HEK293 (cell line): ENCODE results near the gene TCF12.

Source experiments
- CTCF ChIA-PET: fragments of 350-600 bp; formaldehyde crosslinking; extraction: SDS; loops from one replicate; lab custom pipeline; 2021; ENCODE audit warnings: antibody characterized with exemption; lab: Yijun Ruan, JAX
- POLR2A ChIA-PET: fragments of 300-600 bp; formaldehyde crosslinking; extraction: SDS; loops from one replicate; lab custom pipeline; 2020; ENCODE audit warnings: antibody characterized with exemption, inconsistent platforms; lab: Yijun Ruan, JAX
- H3K27ac ChIP-seq: fragments of 200-500 bp; sonication (Bioruptor generic); 2 replicates; pipeline ENCODE4 v1.5.1; 2014; ENCODE audit warnings: low read depth, low read length, control low read depth, inconsistent platforms; ENCODE audit errors: extremely low read depth
- H3K36me3 ChIP-seq, 2 experiments: fragments of 200-500 bp in 1 of 2; sonication (Bioruptor generic) in 1 of 2; 1 replicate in 1 of 2; 2 replicates in 1 of 2; pipeline ENCODE4 v1.5.1; 2014 to 2017; ENCODE audit warnings: inconsistent platforms in 2 of 2, low read length in 2 of 2; ENCODE audit not compliant: control insufficient read depth in 2 of 2, insufficient read depth in 1 of 2
- H3K4me1 ChIP-seq: fragments of 200-500 bp; sonication (Bioruptor generic); 2 replicates; pipeline ENCODE4 v1.5.1; 2014; ENCODE audit warnings: mild to moderate bottlenecking, low read length, inconsistent platforms; ENCODE audit not compliant: control insufficient read depth, insufficient read depth
- H3K4me3 ChIP-seq: 2 replicates; pipeline ENCODE4 v1.5.1; 2011; ENCODE audit warnings: low read depth, mild to moderate bottlenecking, control low read depth, low read length, moderate library complexity
- H3K9me3 ChIP-seq: fragments of 200-500 bp; sonication (Bioruptor generic); 2 replicates; pipeline ENCODE4 v1.5.1; 2014; ENCODE audit warnings: low read depth, low read length, inconsistent platforms; ENCODE audit not compliant: control insufficient read depth, insufficient read depth
- BCL11A ChIP-seq: fragments of 450-650 bp; formaldehyde crosslinking; IDR thresholded peaks from 2 replicates; pipeline ENCODE4 v1.5.1; 2016; ENCODE audit warnings: low read depth, missing biosample characterization, missing genetic modification characterization
- ELK4 ChIP-seq: IDR thresholded peaks from 2 replicates; pipeline ENCODE4 v1.6.1; 2011; ENCODE audit warnings: mild to moderate bottlenecking, low read depth, low read length, borderline replicate concordance
- TCF7L2 ChIP-seq: IDR thresholded peaks from 2 replicates; pipeline ENCODE4 v1.6.1; 2011; ENCODE audit warnings: low read depth, mild to moderate bottlenecking, inconsistent platforms, low read length, moderate library complexity, borderline replicate concordance
- YY1 ChIP-seq: fragments of 450-650 bp; formaldehyde crosslinking; IDR thresholded peaks from 2 replicates; pipeline ENCODE4 v1.5.1; 2018; ENCODE audit warnings: missing biosample characterization, missing genetic modification characterization
- ZBTB26 ChIP-seq: fragments of 450-650 bp; formaldehyde crosslinking; optimal IDR thresholded peaks from 2 replicates; pipeline ENCODE3; 2016; ENCODE audit warnings: missing biosample characterization, mild to moderate bottlenecking, missing genetic modification characterization
- ZEB2 ChIP-seq: fragments of 450-650 bp; formaldehyde crosslinking; IDR thresholded peaks from 2 replicates; pipeline ENCODE4 v1.5.1; 2016; ENCODE audit warnings: missing biosample characterization, missing genetic modification characterization
- ZFP3 ChIP-seq: fragments of 450-650 bp; formaldehyde crosslinking; IDR thresholded peaks from 2 replicates; pipeline ENCODE4 v1.5.1; 2016; ENCODE audit warnings: low read depth, missing biosample characterization, missing genetic modification characterization
- ZFP37 ChIP-seq: fragments of 450-650 bp; formaldehyde crosslinking; IDR thresholded peaks from 2 replicates; pipeline ENCODE4 v1.5.1; 2016; ENCODE audit warnings: missing biosample characterization, missing genetic modification characterization
- ZNF112 ChIP-seq: fragments of 450-650 bp; formaldehyde crosslinking; IDR thresholded peaks from 2 replicates; pipeline ENCODE4 v1.5.0; 2017; ENCODE audit warnings: missing biosample characterization, missing genetic modification characterization
- ZNF121 ChIP-seq: fragments of 450-650 bp; formaldehyde crosslinking; IDR thresholded peaks from 2 replicates; pipeline ENCODE4 v1.5.1; 2016; ENCODE audit warnings: missing biosample characterization, missing genetic modification characterization
- ZNF133 ChIP-seq: fragments of 450-650 bp; formaldehyde crosslinking; IDR thresholded peaks from 2 replicates; pipeline ENCODE4 v1.5.1; 2016; ENCODE audit warnings: missing biosample characterization, missing genetic modification characterization
- ZNF138 ChIP-seq: fragments of 450-650 bp; formaldehyde crosslinking; IDR thresholded peaks from 2 replicates; pipeline ENCODE4 v1.5.1; 2016; ENCODE audit warnings: missing biosample characterization, missing genetic modification characterization, borderline replicate concordance
- ZNF140 ChIP-seq: fragments of 450-650 bp; formaldehyde crosslinking; IDR thresholded peaks from 2 replicates; pipeline ENCODE4 v1.5.1; 2016; ENCODE audit warnings: missing biosample characterization, missing genetic modification characterization
- ZNF155 ChIP-seq: fragments of 450-650 bp; formaldehyde crosslinking; IDR thresholded peaks from 2 replicates; pipeline ENCODE4 v1.5.1; 2016; ENCODE audit warnings: missing biosample characterization, missing genetic modification characterization
- ZNF2 ChIP-seq: fragments of 450-650 bp; formaldehyde crosslinking; IDR thresholded peaks from 2 replicates; pipeline ENCODE4 v1.5.1; 2016; ENCODE audit warnings: missing biosample characterization, missing genetic modification characterization
- ZNF211 ChIP-seq: fragments of 450-650 bp; formaldehyde crosslinking; IDR thresholded peaks from 2 replicates; pipeline ENCODE4 v1.5.1; 2016; ENCODE audit warnings: low read depth, missing biosample characterization, missing genetic modification characterization
- ZNF223 ChIP-seq: fragments of 450-650 bp; formaldehyde crosslinking; IDR thresholded peaks from 2 replicates; pipeline ENCODE4 v1.5.1; 2016; ENCODE audit warnings: missing biosample characterization, missing genetic modification characterization
- ZNF23 ChIP-seq: fragments of 450-650 bp; formaldehyde crosslinking; IDR thresholded peaks from 2 replicates; pipeline ENCODE4 v1.5.1; 2016; ENCODE audit warnings: missing biosample characterization, missing genetic modification characterization, borderline replicate concordance
- ZNF280D ChIP-seq: fragments of 450-650 bp; formaldehyde crosslinking; IDR thresholded peaks from 2 replicates; pipeline ENCODE4 v1.5.1; 2016; ENCODE audit warnings: missing biosample characterization, missing genetic modification characterization
- ZNF341 ChIP-seq: fragments of 450-650 bp; formaldehyde crosslinking; IDR thresholded peaks from 2 replicates; pipeline ENCODE4; 2016; ENCODE audit warnings: low read depth, missing biosample characterization, missing genetic modification characterization
- ZNF416 ChIP-seq: fragments of 450-650 bp; formaldehyde crosslinking; IDR thresholded peaks from 2 replicates; pipeline ENCODE4 v1.5.1; 2016; ENCODE audit warnings: missing biosample characterization, missing genetic modification characterization
- ZNF513 ChIP-seq: fragments of 450-650 bp; IDR thresholded peaks from 2 replicates; pipeline ENCODE4 v1.5.1; 2018; ENCODE audit warnings: missing biosample characterization, missing genetic modification characterization
- ZNF529 ChIP-seq: fragments of 450-650 bp; formaldehyde crosslinking; IDR thresholded peaks from 2 replicates; pipeline ENCODE4 v1.5.1; 2017; ENCODE audit warnings: missing genetic modification characterization, missing biosample characterization; ENCODE audit not compliant: insufficient replicate concordance
- ZNF555 ChIP-seq: fragments of 450-650 bp; formaldehyde crosslinking; conservative IDR thresholded peaks from 2 replicates; pipeline ENCODE4 v1.5.1; 2017; ENCODE audit warnings: missing biosample characterization, mild to moderate bottlenecking, missing genetic modification characterization, inconsistent platforms
- ZNF558 ChIP-seq: fragments of 450-650 bp; formaldehyde crosslinking; IDR thresholded peaks from 2 replicates; pipeline ENCODE4 v1.5.1; 2016; ENCODE audit warnings: missing biosample characterization, missing genetic modification characterization
- ZNF677 ChIP-seq: fragments of 450-650 bp; IDR thresholded peaks from 2 replicates; pipeline ENCODE4 v1.5.0; 2018; ENCODE audit warnings: missing biosample characterization, mild to moderate bottlenecking, missing genetic modification characterization, moderate library complexity
- ZNF792 ChIP-seq: fragments of 450-650 bp; formaldehyde crosslinking; IDR thresholded peaks from 2 replicates; pipeline ENCODE4 v1.5.1; 2016; ENCODE audit warnings: missing biosample characterization, missing genetic modification characterization
- ZSCAN23 ChIP-seq: fragments of 450-650 bp; formaldehyde crosslinking; IDR thresholded peaks from 2 replicates; pipeline ENCODE4 v1.5.1; 2016; ENCODE audit warnings: missing biosample characterization, missing genetic modification characterization

The TCF12 gene

GRCh38 chr15:57288926-57289580 is 370.6 kb downstream of the TCF12 start:
- CTCF ChIA-PET = interaction anchor here (0.6 to 1.2 kb wide), 2 partner anchors 17 to 79 kb away, joined by 3 read pairs; no protein-coding TSS in a partner anchor
- peaks cover 0 to 15% of the 10 kb centered on the region in 2 experiments; a peak in 1 of 3 replicates for H3K36me3 ChIP-seq
- POLR2A ChIA-PET = no interaction called here
- no peak for TF ChIP-seq YY1
- TF ChIP-seq ZNF155 (tag by site-specific recombination) = no peak
- no peak for TF ChIP-seq ZFP37 (tag by site-specific recombination)
- TF ChIP-seq TCF7L2 = no peak
- no peak for TF ChIP-seq ZNF677
- no peak for TF ChIP-seq ZNF133 (tag by site-specific recombination)
- no peak for TF ChIP-seq ZNF529
- no peak for TF ChIP-seq ZNF416 (tag by site-specific recombination)
- no peak for TF ChIP-seq ZNF223 (tag by site-specific recombination)
- no peak for TF ChIP-seq ELK4
- TF ChIP-seq ZNF211 (tag by site-specific recombination) = no peak
- H3K4me1 ChIP-seq = no peaks in the 10 kb centered on the region
- H3K9me3 ChIP-seq = no peaks in the 10 kb centered on the region
- no peak overlapping the region for H3K4me3 ChIP-seq
- no peak overlapping the region for H3K27ac ChIP-seq

GRCh38 chr15:57290187-57290586 is 371.7 kb downstream of the TCF12 start:
- CTCF ChIA-PET = interaction anchor here (1.2 kb wide), 1 partner anchor 143 kb away, joined by 3 read pairs; no protein-coding TSS in a partner anchor
- POLR2A ChIA-PET = interaction anchor here (0.6 kb wide), 1 partner anchor 88 kb away, joined by 4 read pairs; no protein-coding TSS in a partner anchor
- H3K27ac ChIP-seq = no peak overlapping the region
- no peak overlapping the region for H3K4me3 ChIP-seq
- TF ChIP-seq ZNF140 (no peak), ZNF23 (tag by site-specific recombination) (no peak), ZFP3 (tag by site-specific recombination) (no peak), ZNF138 (tag by site-specific recombination) (no peak), ZNF555 (no peak), ZSCAN23 (tag by site-specific recombination) (no peak), ZNF121 (no peak), ZNF792 (tag by site-specific recombination) (no peak), ZEB2 (tag by site-specific recombination) (no peak), ZNF558 (no peak), ZNF2 (no peak), BCL11A (no peak)
- H3K4me1 ChIP-seq = no peaks in the 10 kb centered on the region
- no peaks in the 10 kb centered on the region for H3K9me3 ChIP-seq
- H3K36me3 ChIP-seq = peaks cover 0 to 15% of the 10 kb centered on the region in 2 experiments; a peak in 1 of 3 replicates

GRCh38 chr15:57290826-57291225 is 372.4 kb downstream of the TCF12 start:
- H3K4me3 ChIP-seq = no peak overlapping the region
- CTCF ChIA-PET = interaction anchor here (1.2 kb wide), 1 partner anchor 144 kb away, joined by 3 read pairs; no protein-coding TSS in a partner anchor
- H3K36me3 ChIP-seq = peaks cover 0 to 10% of the 10 kb centered on the region in 2 experiments; a peak in 1 of 3 replicates
- H3K27ac ChIP-seq = no peak overlapping the region
- POLR2A ChIA-PET = no interaction called here
- H3K9me3 ChIP-seq = no peaks in the 10 kb centered on the region
- H3K4me1 ChIP-seq = no peaks in the 10 kb centered on the region
- TF ChIP-seq ZNF513 (tag by site-specific recombination) (no peak), ZNF341 (tag by site-specific recombination) (no peak), ZBTB26 (tag by site-specific recombination) (no peak), ZNF280D (tag by site-specific recombination) (no peak), ZNF112 (tag by site-specific recombination) (no peak)
